Tongue (tissue), 3 donors: ENCODE data around the gene NEURL1B. TPM values are rescaled to one million over a fixed set of nuclear protein-coding genes. Genes with fewer than 3 reads are reported as not detected.
A peak's percentile ranks its signal among the peaks of the same experiment; 100 is the strongest.

Experiments used
- DNase-seq: peaks from one replicate; pipeline ENCODE4 v3.0.0-alpha.2; 2015
- small RNA-seq: library from RNA; depleted of rRNA; stranded (forward); fragments of <200 nt; gene quantifications from one replicate; pipeline ENCODE3, GENCODE V24; 2014; ENCODE audit warnings: low replicate concordance
- total RNA-seq: library from RNA; depleted of rRNA; stranded (reverse); fragments of >200 nt; gene quantifications from one replicate; pipeline ENCODE4 v1.2.3, GENCODE V29; 2014

Gene NEURL1B
- total RNA-seq, 1 donor from 2014 or later = 46.1 TPM

DNA sequence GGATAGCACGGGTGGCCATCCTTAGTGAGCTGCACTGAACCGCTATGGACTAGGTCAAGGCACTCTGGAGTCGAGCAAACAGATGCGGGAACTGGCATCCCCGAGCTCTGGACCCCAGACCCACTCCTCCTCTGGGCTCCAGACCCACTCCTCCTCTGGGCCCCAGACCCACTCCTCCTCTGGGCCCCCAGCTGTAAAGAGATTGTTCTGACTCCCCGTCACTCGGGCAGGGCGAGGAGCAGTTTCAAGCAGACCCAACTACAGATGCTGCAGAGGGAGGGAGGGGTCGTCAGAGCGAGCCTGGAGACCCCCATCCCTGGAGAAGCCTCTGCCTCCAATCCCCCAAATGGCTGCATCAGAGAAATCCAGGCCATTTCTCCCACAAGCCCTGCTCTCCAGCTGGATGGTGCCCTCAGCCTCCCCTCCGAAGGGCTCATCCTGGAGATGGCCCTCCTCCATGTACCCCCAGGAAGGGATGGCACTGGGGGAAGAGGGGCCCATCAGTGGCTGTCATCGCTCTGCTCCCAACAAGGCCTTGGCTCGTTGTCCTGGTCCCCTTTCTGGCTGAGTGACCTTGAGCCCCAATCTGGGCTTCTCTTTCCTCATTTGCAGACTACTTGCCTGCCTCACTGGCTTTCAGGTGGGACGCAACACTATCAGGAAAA, 91.3 kb downstream of the NEURL1B start:
- no peak for DNase-seq

DNA sequence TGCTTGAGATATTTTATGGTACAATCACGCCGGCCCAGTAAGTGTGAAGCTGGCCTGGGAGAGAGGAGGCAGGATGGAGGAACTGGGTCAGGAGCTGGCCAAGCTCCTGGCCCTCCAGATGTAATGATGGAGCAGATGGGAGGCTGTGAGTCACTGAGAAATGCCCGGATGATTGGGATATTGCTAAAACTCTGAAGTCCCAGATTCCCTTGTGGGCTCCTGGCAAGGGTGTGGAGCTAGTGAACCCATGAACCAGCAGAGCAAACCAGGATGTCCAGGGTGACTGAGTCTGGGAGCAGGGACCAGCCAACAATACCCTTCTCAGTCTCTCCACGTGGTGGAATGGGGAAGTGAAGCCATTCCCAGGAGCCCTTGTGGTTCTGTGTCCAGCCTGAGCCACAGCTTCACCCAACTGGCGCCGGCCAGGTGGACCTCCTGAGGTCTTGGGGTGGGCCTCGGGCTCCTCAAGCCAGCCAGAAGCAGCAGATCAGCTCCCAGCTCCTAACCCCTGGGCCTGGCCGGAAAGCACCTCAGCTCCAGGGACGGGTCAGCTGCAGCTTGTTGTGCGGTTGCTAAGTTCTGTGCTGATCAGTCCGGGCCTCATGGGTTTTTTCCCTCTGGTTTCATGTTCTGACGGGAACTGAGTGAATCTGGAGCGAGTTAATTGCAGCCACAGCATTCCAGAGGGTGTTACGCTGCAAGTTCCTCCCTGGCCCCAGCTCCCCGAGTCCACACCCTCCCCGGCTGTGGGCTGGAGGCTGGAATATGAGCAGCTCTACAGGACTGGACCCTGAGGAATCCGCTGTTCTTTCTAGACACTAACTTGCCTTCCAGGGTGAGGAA, 92.3 kb downstream of the NEURL1B start:
- DNase-seq = peak; percentile 95

DNA sequence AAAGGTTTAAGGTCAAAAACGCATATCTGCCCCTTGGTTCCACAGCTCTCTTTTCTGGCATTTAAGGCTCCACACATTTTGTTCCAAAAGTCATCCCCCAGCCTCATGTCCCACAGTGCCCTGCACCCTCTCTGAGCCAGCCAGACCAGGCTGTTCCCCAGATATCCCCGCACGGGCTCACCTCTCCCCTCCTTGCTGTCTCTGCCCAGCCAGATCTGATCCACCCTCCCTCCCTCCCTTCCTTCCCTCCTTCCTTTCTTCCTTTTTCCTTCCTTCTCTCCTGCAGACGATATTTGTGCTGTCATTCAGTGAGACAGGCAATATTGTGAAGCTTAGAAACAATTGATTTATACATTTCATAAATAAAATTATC, 92.9 kb downstream of the NEURL1B start:
- no peak for DNase-seq

DNA sequence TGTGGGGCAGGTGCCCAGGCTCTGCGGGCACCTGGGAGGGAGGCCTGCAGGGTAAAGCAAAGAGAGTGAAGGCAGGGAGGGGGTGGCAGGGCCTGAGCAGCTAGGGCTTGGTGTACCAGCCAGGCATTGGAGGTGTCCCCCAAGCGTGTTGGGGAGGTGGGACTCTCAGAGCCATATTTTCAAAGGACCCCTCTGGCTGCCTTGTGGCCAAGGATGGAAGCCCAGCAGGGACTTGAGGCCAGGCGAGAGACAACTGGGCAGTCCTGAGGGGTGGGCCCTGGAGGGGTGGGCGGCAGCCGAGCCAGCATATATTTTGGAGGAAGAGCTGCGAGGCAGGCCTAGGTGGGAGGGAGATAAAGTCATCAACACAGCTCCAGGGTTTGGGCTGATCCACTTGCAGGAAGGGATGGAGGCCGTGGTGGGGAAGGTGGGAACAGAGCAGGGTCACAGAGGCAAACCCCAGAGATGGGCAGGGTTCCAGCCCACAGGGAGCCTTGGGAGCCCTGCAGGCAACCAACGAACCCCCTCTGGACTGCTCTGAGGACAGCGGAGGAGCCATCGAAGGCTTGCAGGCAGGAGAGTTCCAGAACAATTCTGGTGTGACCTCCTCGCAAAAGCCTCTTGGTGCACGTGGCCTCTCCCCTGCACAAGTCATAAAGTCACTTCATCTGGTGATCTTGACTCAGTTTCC, 94.2 kb downstream of the NEURL1B start:
- DNase-seq = no peak

DNA sequence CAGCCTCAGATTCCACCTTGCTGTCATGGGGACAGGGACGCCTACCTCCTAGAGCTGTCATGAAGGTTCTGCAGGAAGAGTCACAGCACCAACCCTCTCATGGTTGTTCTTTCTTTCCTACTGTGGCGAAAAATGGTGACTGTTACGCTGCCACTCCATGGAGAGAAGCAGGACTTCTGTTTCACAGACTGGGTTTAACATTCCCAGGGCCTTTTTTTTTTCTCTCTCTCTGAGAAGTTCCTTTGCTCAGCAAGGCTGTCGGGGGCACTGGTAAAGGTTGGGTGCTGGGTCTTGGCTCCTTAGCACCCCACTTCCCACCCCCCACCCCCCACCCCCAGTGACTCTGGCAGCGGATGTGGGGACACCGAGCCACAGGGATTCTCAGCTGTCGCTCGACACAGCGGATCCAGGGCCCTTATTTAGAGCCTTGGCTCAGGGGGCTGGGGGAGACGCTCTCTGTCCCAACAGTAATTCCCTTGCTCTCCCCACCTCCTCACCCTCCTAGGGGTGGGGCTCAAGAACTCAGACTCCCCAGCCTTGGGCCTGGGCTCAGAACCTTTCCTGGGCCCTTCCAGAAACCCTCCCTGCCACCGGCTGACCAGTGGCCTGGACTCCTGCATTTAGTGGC, 95.6 kb downstream of the NEURL1B start:
- DNase-seq = peak; percentile 46

DNA sequence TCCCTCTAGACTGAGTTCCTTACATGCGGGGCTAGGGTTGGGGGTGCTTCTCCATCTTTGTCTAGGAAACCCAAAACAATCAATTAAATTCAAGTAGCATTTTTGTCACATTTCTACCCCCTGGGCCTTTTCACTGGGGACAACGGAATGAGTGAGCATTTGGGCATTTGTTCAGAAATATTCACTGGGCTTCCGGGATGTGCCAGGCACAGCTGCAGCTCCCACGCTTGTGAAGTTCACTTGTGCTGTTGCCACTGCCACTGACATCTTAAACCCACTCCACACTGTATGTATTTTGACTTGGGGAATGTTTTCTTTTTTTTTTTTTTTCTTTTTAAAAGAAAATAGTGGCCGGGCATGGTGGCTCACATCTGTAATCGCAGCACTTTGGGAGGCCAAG, 98.3 kb downstream of the NEURL1B start:
- DNase-seq = peak; percentile 57

DNA sequence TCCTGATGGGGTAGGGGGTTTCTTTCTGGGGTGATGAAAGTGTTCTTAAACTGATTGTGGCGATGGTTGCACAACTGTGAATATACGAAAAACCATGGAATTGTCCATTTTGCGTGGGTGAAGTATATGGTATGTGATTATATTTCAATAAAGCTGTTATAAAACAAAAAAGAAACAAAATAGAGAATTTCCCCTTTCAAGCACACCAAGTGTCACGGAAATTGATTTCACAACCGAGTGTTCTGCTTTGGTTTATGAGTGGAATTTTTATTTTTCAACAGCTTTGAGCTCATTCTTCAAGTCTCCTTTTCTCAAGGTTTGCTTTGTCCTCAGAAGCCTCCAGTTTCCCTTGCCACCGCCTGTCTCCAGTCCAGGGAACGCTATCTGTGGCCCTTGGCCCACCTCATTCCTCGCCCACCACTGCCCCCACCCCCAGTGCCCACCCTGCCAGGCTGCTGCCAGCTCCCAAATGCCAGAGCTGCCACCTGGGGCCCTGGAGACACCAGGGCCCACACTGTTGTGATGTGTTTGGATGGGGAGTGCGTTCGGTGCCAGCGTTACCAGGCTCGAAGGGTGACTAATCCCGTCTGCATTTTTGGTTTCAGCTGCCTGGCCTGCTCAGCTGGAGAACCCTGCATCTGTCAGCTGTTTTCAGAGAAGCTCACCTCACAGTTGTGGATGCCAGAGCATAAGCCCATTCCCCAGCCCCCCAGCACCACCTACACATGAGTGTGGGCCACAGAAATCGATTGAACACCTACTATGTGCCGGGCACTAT, 99.6 kb downstream of the NEURL1B start:
- peak; percentile 96 for DNase-seq

Small RNA genes within 50 kb of the gene (small RNA-seq; reads per million reads assigned to genes)
- gene AC027309.2 = not detected
- not detected for gene MIR5003

Other genes with a start within 250 kb of the NEURL1B start
- gene SH3PXD2B, start 186.7 kb upstream of the NEURL1B start, total RNA-seq = 24.0 TPM
- 301 TPM for gene DUSP1, start 129.9 kb downstream of the NEURL1B start, total RNA-seq
- gene ERGIC1, start 193.0 kb downstream of the NEURL1B start, total RNA-seq = 67.5 TPM